ENCODE results near the gene LILRB4. TPM values are rescaled to one million over a fixed set of nuclear protein-coding genes. Genes with fewer than 3 reads are reported as not detected.

LILRB4 gene
- total and polyA plus RNA-seq, 2 of the 4 experiments (the other 2 are of a cell fraction), result not detected

DNA sequence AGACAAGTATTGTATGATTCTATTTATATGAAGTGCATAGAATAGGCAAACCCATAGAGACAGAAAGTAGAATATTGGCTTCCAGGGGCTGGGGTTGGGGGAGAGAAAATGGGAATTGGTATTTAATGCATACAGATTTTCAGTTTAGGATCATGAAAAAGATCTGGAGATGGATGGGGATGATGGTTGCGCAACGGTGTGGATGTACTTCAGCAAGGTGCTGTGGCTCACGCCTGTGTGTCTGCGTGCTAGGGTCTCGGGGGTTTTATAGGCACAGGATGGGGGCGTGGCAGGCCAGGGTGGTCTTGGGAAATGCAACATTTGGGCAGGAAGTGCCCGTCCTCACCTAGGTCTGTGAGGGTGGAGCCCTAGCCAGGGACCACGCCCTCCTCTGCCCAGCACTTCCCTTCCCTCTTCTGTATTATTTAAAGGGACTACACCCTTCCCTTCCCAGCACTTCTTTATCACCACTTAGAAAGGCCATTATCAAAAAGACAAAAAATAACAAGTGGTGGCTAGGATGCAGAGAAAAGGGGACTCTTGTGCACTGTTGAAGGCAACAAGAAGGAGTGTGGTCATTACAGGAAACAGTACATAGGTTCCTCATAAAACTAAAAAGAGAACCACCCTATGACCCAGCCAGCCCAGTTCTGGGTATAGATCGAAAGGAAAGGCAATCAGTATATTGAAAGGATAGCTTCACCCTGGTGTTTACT lies 29.0 kb downstream of the LILRB4 start:
- BruUV-seq (replicated peaks), result no TSS peak
- Histone ChIP-seq H3K4me1 (ENCODE audit: control insufficient read depth, insufficient read depth, low read length) (no peaks in the 10 kb centered on the region), H2BK20ac (ENCODE audit: low read depth, low read length) (no peak overlapping the region), H3K27me3 (ENCODE audit: control insufficient read depth, insufficient read depth, low read length) (no peaks in the 10 kb centered on the region), H3K23ac (ENCODE audit: low read depth, low read length) (no peak overlapping the region), H3K79me1 (ENCODE audit: low read depth in 1 of 2, low read length in 2 of 2) (no peaks in the 10 kb centered on the region), H3K4me2 (ENCODE audit: low read depth, low read length) (no peak overlapping the region), H3K9ac (ENCODE audit: low read depth, low read length) (no peak overlapping the region), H3K18ac (ENCODE audit: low read depth, low read length) (no peak overlapping the region), H2AK5ac (ENCODE audit: low read depth, low read length) (no peak overlapping the region), H2AFZ (replicated peaks; ENCODE audit: low read length, poor library complexity) (no peak overlapping the region), H3K9me1 (ENCODE audit: insufficient read depth, low read length) (no peaks in the 10 kb centered on the region), H4K5ac (ENCODE audit: low read depth, low read length) (no peak overlapping the region), H3K14ac (replicated peaks; ENCODE audit: low read depth, low read length) (no peak overlapping the region), H2AK9ac (replicated peaks; ENCODE audit: low read depth, low read length, poor library complexity) (no peak overlapping the region), H3K56ac (ENCODE audit: extremely low read depth, insufficient read depth, low read length) (no peak overlapping the region), H3K4me3 (ENCODE audit: insufficient read depth, low read depth, low read length) (no peak overlapping the region), H3K27ac (ENCODE audit: insufficient read depth, low read length) (no peak overlapping the region), H2BK15ac (ENCODE audit: low read depth, low read length) (no peak overlapping the region), H3K9me3 (ENCODE audit: control insufficient read depth, insufficient read depth, low read length) (peaks cover 18% of the 10 kb centered on the region), H2BK120ac (ENCODE audit: low read depth, low read length) (no peak overlapping the region), H4K8ac (ENCODE audit: low read depth in 2 of 2, low read length in 2 of 2) (no peak overlapping the region), H4K91ac (ENCODE audit: insufficient read depth, low read depth, low read length) (no peak overlapping the region), H3K4ac (ENCODE audit: low read depth, low read length) (no peak overlapping the region), H3K36me3 (ENCODE audit: control insufficient read depth, insufficient read depth, low read length) (no peaks in the 10 kb centered on the region), H4K20me1 (ENCODE audit: insufficient read depth, low read length) (no peaks in the 10 kb centered on the region), H2BK5ac (ENCODE audit: low read depth, low read length, poor library complexity, severe bottlenecking) (no peak overlapping the region)
- dilution Hi-C loops (cut with HindIII; ENCODE audit: low sequenced_read_pairs, unreplicated experiment) (no loop called here), intact Hi-C loops (cut with micrococcal nuclease) (no loop called here), in situ Hi-C loops (cut with MboI; ENCODE audit: low sequenced_read_pairs) (no loop called here)
- DNase-seq (no peak), ATAC-seq (ENCODE audit: low read depth) (no peak)
- ChIA-PET CTCF (no interaction called here), POLR2A (ENCODE audit: unreplicated experiment) (no interaction called here)
- TF ChIP-seq SMC3 (IDR thresholded peaks at IDR 0.05; ENCODE audit: low read depth, low read length) (no peak), MAFK (IDR thresholded peaks at IDR 0.05; ENCODE audit: low read depth, low read length) (no peak), MXI1 (IDR thresholded peaks at IDR 0.05; ENCODE audit: borderline replicate concordance, low read depth, low read length) (no peak), CEBPB (IDR thresholded peaks at IDR 0.05; ENCODE audit: low read depth, low read length) (peak; percentile 40; the same call in 1 of the 2 replicates), RFX5 (IDR thresholded peaks at IDR 0.05; ENCODE audit: low read depth, low read length) (no peak)
- TF ChIP-seq, protein P1, sequence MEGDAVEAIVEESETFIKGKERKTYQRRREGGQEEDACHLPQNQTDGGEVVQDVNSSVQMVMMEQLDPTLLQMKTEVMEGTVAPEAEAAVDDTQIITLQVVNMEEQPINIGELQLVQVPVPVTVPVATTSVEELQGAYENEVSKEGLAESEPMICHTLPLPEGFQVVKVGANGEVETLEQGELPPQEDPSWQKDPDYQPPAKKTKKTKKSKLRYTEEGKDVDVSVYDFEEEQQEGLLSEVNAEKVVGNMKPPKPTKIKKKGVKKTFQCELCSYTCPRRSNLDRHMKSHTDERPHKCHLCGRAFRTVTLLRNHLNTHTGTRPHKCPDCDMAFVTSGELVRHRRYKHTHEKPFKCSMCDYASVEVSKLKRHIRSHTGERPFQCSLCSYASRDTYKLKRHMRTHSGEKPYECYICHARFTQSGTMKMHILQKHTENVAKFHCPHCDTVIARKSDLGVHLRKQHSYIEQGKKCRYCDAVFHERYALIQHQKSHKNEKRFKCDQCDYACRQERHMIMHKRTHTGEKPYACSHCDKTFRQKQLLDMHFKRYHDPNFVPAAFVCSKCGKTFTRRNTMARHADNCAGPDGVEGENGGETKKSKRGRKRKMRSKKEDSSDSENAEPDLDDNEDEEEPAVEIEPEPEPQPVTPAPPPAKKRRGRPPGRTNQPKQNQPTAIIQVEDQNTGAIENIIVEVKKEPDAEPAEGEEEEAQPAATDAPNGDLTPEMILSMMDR (conservative IDR thresholded peaks at IDR 0.05; ENCODE audit: low read depth, low read length), result no peak
- TF ChIP-seq, protein P2, sequence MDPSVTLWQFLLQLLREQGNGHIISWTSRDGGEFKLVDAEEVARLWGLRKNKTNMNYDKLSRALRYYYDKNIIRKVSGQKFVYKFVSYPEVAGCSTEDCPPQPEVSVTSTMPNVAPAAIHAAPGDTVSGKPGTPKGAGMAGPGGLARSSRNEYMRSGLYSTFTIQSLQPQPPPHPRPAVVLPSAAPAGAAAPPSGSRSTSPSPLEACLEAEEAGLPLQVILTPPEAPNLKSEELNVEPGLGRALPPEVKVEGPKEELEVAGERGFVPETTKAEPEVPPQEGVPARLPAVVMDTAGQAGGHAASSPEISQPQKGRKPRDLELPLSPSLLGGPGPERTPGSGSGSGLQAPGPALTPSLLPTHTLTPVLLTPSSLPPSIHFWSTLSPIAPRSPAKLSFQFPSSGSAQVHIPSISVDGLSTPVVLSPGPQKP (IDR thresholded peaks at IDR 0.05; ENCODE audit: borderline replicate concordance, low read depth, low read length), result no peak
- WGBS, 2 experiments (ENCODE audit: extremely low coverage in 2 of 2, insufficient read length in 1 of 2), result 63% methylated on average over 2 of the region's 9 CpGs; no CpG with 5 or more reads in 1 of the 2 experiments

All from IMR-90 (cell line).